Body of pancreas (tissue), 4 donors: Measurements from ENCODE around the gene BEST2.

ENCODE experiments used
- POLR2A ChIP-seq, 3 donors: fragments of 450-650 bp; IDR thresholded peaks; one replicate each; pipeline ENCODE4 v1.6.1; 2016; ENCODE audit warnings: antibody characterized with exemption in 3 of 3, mild to moderate bottlenecking in 2 of 3
- TF ChIP-seq, protein P1 (sequence below), 7 experiments: fragments of 450-650 bp in 4 of 7; fragments of 200-600 bp in 3 of 7; sonication (generic) in 3 of 7; IDR thresholded peaks; one replicate each; pipeline ENCODE4 v1.5.1; 2016 to 2019; ENCODE audit warnings: antibody characterized with exemption in 7 of 7

- TF ChIP-seq POLR2A (IDR thresholded peaks at IDR 0.05): no peak
- TF ChIP-seq, protein P1, sequence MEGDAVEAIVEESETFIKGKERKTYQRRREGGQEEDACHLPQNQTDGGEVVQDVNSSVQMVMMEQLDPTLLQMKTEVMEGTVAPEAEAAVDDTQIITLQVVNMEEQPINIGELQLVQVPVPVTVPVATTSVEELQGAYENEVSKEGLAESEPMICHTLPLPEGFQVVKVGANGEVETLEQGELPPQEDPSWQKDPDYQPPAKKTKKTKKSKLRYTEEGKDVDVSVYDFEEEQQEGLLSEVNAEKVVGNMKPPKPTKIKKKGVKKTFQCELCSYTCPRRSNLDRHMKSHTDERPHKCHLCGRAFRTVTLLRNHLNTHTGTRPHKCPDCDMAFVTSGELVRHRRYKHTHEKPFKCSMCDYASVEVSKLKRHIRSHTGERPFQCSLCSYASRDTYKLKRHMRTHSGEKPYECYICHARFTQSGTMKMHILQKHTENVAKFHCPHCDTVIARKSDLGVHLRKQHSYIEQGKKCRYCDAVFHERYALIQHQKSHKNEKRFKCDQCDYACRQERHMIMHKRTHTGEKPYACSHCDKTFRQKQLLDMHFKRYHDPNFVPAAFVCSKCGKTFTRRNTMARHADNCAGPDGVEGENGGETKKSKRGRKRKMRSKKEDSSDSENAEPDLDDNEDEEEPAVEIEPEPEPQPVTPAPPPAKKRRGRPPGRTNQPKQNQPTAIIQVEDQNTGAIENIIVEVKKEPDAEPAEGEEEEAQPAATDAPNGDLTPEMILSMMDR (IDR thresholded peaks at IDR 0.05): no peak
Observed at GRCh38 chr19:12759686-12760085, 8.1 kb downstream of the BEST2 start.
